Gastroesophageal sphincter (tissue), 3 donors: ENCODE results near the gene SORCS3.

Source experiments
- CTCF ChIP-seq, 4 experiments: fragments of 200-600 bp in 2 of 4; fragments of 450-650 bp in 2 of 4; sonication (generic) in 1 of 4; IDR thresholded peaks; one replicate each; pipeline ENCODE4 v1.5.1; 2017 to 2019; ENCODE audit warnings: antibody characterized with exemption in 4 of 4, mild to moderate bottlenecking in 2 of 4, moderate library complexity in 2 of 4
- POLR2A ChIP-seq, 2 donors: fragments of 450-650 bp; IDR thresholded peaks; one replicate each; pipeline ENCODE4 v1.6.1; 2017; ENCODE audit warnings: antibody characterized with exemption in 2 of 2, mild to moderate bottlenecking in 2 of 2, moderate library complexity in 1 of 2

- no peak for TF ChIP-seq CTCF (IDR thresholded peaks at IDR 0.05)
- no peak for TF ChIP-seq POLR2A (IDR thresholded peaks at IDR 0.05)
Observed at GRCh38 chr10:105247831-105248499, 606.9 kb downstream of the SORCS3 start.
